GM21447 (cell line): ENCODE data around the gene NEDD8.

Experiments used
- ATAC-seq: cut with Tn5 transposase; IDR thresholded peaks from one replicate; pipeline ENCODE4 v1.9.1; 2021; ENCODE audit not compliant: unreplicated experiment

NEDD8 gene

GRCh38 chr14:24232121-24232644, at the start of gene NEDD8:
Gene NEDD8 (minus strand): TSS chr14:24232367. CDS start chr14:24232267, 100 bp downstream.
- peak; percentile 64 for ATAC-seq

GRCh38 chr14:24281636-24282035, 49.5 kb upstream of the NEDD8 start:
- no peak for ATAC-seq

GRCh38 chr14:24280797-24281460, 48.8 kb upstream of the NEDD8 start:
- ATAC-seq = no peak

GRCh38 chr14:24279301-24280186, 47.4 kb upstream of the NEDD8 start:
- ATAC-seq = peak; percentile 69

GRCh38 chr14:24278424-24278823, 46.3 kb upstream of the NEDD8 start:
- ATAC-seq = no peak

- ATAC-seq = no peak
These were observed 45.6 kb upstream of the NEDD8 start for GRCh38 chr14:24277606-24278321.

GRCh38 chr14:24277071-24277470, 44.9 kb upstream of the NEDD8 start:
- no peak for ATAC-seq

GRCh38 chr14:24274101-24274543, 42.0 kb upstream of the NEDD8 start:
- peak; percentile 50 for ATAC-seq

- ATAC-seq = no peak
These were observed 41.3 kb upstream of the NEDD8 start for GRCh38 chr14:24273422-24273998.

GRCh38 chr14:24272467-24272866, 40.3 kb upstream of the NEDD8 start:
- no peak for ATAC-seq

GRCh38 chr14:24271834-24272263, 39.7 kb upstream of the NEDD8 start:
- no peak for ATAC-seq

GRCh38 chr14:24271134-24271833, 39.1 kb upstream of the NEDD8 start, which contains the start of gene RABGGTA:
Gene RABGGTA (minus strand): TSS chr14:24271597. CDS start chr14:24271115, 482 bp downstream.
- peak; percentile 76 for ATAC-seq

GRCh38 chr14:24270537-24271133, 38.5 kb upstream of the NEDD8 start:
- ATAC-seq = no peak

- ATAC-seq = no peak
These were observed 37.9 kb upstream of the NEDD8 start for GRCh38 chr14:24269910-24270536.

- ATAC-seq = no peak
These were observed 37.2 kb upstream of the NEDD8 start for GRCh38 chr14:24269368-24269767.

GRCh38 chr14:24268225-24268624, 36.1 kb upstream of the NEDD8 start:
- ATAC-seq = no peak

- ATAC-seq = no peak
These were observed 35.3 kb upstream of the NEDD8 start for GRCh38 chr14:24267516-24267915.

- ATAC-seq = no peak
These were observed 34.4 kb upstream of the NEDD8 start for GRCh38 chr14:24266344-24267244.
